Left kidney (tissue), 2 donors: Measurements from ENCODE around the gene CASP1. TPM values are rescaled to one million over a fixed set of nuclear protein-coding genes. Genes with fewer than 3 reads are reported as not detected.
A peak's percentile ranks its signal among the peaks of the same experiment; 100 is the strongest.
"Not testable (repeated sequence)": the region's sequence is repeated elsewhere in the genome, so short reads cannot be mapped to it uniquely, and the experiment has no call there.

Experiments used
- DNase-seq: peaks from one replicate; pipeline ENCODE4 v3.0.0-alpha.2; 2013
- polyA plus RNA-seq: library from polyadenylated mRNA; unstranded; fragments of 120-200 nt; gene quantifications from one replicate; pipeline ENCODE4 v1.2.1, GENCODE V29; 2013; ENCODE audit not compliant: insufficient read length

Gene CASP1
- polyA plus RNA-seq, 1 donor: 3.1 TPM

DNA sequence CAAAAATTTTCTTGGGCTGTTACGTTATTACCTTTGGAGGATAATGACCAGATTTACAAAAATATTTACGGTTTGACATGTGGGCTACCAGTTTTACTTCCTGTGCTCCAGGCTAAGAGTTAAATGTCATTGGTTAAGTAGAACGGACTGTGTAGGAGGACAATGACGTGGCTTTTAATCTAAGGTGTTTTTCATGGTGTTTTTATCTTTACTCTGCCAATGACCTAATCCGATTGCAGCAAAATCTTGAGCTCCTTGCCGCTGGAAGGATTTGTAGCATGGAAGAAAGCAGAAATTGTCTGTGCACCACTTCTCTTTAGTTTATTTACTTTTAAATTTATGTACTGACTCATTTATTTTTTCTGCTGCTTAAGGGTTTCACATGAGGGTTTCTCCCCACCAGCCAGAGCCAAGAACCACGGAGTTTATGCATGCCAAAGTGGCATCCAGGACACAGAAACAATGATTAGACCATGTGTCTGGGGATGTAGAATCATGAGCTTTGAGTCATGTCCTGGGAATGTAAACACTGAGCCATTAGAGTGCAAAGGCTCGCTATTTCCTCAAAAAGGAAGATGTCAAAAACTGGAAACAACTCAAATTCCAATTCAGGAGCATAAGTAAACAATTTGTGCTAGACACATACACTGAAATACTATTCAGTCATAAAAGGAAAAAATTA is 12.1 kb upstream of the CASP1 start:
- no peak for DNase-seq

DNA sequence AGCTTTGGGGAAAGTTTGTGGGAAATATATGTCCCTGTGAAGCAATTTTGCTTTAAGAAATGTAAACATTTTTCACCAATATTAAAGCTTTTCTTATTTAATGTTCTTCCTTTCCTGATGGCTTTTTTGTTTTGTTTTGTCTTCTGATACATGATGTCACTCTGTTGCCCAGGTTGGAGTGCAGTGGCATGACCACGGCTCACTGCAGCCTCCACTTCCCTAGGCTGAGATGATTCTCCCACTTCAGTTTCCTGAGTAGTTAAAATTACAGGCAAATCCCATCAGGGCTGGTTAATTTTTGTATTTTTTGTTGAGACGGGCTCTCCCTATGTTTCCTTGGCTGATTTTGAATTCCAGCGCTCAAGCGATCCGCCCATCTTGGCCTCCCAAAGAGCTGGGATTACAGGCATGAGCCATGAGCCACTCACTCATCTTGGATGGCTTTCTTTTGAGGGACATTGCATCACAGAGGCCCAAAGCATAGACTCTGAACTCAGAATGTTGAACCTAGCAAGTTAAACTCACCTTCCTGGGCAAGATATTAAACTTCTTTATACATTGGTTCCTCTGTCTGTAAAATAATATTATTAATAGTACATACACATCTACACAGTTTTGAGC is 10.8 kb upstream of the CASP1 start:
- DNase-seq: no peak

DNA sequence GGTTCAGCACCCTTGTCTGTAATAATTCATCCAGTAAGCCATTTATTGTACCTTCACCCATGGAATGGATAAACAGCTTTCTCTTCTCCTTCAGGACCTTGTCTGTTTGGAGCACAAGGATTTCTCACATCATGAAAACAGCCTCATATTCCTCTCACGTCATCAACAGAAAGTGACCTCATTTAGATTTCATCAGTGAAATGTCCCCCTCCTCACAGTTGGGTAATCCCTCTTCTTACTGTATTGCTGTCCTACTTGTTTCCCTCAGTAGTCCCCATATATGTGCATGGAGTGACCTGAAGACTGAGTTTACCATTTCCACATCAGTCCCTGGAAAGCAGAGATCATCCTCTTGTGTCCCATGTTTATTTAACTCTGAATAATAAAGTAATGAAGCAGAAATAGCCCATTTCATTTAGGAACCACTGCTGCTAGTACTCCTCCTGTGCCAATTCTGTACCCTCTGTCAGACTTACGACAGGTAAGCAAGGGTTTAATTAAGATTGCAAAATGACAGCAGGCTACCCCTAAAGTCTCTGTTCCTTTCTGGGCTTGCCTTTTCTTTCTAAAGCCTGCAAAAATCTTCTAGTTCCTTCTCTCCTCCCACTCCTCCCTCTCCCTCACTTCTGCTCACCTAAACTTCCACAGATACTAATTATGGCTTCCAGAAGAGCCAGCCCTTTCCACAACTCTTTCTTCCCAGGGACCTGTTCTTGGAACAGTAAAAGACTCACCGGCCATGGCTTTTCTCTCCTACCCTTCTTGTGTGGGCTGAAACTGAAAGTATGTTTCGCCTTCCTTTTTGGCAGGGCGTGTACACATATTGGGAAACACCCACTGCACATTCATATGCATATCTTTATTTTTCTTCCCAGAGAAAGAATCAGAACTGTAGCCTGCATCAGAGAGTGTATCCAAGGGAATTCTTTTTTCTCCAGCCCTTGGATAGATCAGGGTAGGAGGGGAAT is 9.9 kb upstream of the CASP1 start, which contains the start of gene CARD16:
TSS of gene CARD16 (minus strand) at position 779 of the 968 bp plus-strand sequence. CDS start at position 741, 38 bp downstream.
- DNase-seq: not testable (repeated sequence)

DNA sequence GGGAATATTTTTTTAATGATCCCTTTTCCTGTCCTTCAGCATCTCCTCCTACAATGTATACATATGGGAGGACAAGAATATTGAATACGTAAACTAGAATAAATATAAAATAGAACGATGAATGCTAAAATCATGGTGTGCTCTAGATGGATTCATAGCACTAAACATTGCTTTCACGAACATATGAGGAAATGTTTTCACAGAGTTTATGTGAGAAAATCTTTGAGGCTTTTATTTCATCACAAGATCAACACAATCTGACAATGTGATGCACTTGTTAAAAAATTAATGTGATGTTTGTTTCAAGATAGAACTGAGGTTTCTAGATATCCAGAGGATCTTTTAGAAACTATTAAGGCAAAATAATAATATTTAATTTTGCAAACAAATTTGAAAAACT is 7.2 kb upstream of the CASP1 start:
- DNase-seq: no peak

DNA sequence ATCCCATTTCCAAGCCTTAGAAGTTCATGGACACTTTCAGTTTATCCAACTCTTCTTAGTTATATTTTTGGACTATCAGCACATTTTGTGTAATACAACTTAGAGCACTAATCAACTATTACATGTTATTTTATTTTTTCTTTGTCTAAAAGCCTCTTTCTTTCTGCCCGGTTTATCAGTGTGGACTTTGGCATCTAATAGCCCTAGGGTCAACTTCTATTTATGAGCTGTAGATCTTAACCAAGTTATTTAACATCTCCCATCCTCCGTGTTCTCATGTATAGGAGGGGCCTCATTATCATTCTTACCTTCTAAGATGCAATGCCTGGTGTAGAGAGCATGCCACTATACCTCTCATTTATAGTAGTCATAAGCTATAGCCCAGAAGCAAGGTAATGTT is 5.8 kb upstream of the CASP1 start:
- DNase-seq: no peak

DNA sequence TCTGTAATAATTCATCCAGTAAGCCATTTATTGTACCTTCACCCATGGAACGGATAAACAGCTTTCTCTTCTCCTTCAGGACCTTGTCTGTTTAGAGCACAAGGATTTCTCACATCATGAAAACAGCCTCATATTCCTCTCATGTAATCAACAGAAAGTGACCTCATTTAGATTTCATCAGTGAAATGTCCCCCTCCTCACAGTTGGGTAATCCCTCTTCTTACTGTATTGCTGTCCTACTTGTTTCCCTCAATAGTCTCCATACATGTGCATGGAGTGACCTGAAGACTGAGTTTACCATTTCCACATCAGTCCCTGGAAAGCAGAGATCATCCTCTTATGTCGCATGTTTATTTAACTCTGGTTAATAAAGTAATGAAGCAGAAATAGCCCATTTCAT is 556 bp downstream of the CASP1 start:
- not testable (repeated sequence) for DNase-seq

DNA sequence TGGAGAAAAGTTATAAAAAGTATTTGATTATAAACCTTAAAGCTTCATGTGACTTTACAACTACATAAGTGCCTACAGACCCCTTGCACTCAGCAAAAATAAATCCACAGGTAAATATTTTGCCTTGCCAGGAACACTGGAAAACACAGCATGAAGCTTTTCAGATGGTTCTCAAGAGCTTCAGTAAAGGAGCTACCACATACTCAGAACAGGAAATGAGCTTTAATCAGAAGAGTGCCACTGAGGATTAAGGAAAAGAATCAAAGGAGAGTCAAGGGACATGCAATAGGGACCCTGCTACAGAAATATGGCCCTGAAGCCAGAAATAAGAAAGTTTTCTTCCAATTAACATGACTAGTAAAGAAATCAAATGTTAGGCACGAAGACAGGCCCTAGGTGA is 1.2 kb downstream of the CASP1 start:
- DNase-seq: no peak

DNA sequence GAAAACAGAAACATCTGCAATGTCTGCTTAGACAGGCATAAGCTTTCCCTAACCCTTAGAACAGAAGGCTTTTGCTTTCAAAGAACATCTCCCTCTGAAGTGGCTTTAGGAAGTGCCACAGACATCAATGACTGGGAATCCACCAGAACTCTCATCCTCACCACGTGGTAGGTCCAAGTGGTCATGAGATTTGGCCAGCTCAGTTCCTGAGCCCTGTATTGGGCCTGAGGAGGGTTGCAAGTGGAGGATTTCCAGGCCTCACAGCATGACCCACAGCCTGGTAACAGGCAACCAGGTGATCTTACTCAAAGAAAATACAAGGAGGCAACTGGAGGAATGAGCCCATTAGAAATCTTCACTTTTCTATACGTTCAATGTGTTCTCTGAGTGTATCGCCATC is 1.6 kb downstream of the CASP1 start:
- no peak for DNase-seq

DNA sequence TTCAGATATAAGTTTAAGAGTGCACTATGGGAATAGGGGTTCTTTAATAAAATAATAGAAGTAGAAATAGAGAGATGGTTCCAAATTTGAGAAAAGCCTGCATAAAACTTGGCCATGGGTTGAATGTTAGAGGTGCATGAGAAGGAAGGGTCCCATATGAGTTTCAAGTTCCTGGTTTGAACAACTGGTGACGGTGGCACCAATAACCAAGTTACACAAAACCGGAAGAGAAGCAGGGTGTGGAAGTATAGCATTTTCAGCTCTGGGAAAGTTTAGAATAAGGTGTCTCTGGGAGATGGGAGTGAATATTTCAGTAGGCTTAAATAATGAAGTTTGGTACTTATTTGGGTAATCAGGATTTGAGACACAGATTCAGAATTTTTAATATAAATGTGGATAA is 2.4 kb downstream of the CASP1 start:
- DNase-seq: no peak

DNA sequence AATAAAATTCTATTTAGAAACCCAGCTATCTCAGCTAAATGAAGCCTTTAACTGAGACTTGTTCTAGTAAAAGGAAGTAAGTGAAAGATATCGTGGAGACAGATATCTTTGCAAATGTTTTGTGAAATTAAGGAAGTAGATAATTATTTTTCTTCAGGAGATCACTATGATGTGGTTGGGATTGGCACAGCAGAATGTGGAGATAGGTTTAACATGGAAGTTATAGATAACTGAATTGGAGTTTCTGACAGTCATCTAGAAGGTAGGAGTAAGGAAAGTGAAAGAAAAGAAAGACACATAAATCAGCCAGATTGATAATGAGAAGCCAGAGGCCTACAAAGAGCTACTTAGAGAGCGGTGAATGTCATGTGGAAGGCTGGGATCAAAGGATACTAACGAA is 7.3 kb downstream of the CASP1 start:
- DNase-seq: no peak

DNA sequence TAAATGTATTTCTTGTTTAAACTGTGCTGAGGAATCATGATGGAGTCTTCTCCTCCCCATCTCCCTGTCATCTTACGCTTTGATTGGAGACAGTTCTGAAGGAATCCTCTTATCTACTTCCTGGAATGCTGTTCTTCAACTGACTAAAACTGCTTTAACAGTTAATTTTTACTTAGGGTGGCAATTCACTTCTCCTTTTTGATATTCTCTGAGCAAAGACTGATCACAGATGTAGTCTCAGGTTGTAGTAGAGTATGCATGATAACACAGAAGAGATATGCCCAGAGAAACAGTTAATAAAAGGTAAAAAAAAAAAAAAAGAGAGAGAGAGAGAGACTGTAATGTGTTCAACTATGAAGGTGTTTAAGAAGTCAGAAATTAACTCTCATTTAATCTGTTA is 10.6 kb downstream of the CASP1 start:
- no peak for DNase-seq

DNA sequence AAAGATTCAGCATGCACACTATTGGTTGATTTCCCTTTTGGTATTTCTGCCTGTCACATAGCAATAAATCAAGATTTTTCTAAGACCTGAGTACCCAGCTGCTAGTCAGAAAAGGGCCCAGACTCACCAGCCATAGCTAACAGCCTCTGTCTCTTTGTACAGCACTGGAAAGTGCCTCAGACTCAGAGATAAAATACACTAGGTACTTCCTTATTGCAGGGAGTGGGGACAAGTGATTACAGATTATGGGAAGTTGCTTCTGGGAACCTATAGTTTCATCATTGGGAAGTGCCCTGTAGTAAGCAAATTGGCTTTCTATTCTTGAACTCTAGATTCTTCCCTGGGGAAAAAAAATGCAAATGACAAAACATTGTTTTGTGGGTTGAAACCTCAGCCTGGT is 11.9 kb downstream of the CASP1 start, which contains the start of gene CASP5:
TSS of gene CASP5 (minus strand) at position 166 of the 400 bp plus-strand sequence. CDS start at position 134, 32 bp downstream.
- DNase-seq: no peak

DNA sequence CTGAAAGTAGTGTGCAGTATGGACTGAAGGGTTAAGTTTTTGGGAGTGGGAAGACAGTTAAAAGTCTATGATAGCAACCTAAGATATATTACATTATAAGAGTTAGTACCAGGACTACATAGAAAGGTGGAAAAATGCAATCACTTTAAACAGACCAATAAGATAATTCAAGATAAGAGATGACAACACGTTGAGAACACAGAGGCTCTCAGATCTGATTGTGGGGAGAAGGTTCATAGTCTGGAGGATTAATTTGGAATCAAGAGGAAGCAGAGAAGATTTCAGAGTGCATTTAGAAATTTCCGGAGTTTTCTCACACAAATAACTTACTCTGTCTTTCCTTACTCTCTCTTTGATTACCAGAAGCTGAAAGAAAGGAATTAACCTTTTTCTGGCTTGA is 12.4 kb downstream of the CASP1 start:
- DNase-seq: no peak

DNA sequence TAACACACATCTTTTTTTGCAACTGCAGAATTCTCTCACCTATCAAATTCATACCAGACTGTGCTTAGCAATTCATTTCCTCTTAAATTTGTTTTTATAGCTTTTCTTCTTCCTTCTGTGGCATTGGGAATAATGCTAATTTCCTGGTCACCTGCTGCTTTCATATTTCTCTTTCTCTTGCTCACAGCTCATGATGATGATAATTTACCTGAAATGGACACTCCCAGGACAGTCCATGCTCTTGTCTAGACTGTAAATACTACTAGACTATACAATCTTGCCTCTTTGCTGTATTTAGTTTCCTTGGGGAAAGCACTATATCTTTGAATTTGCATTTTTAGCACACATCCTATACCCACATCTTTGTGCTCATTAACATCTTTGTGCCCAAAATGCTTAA is 27.5 kb downstream of the CASP1 start:
- DNase-seq: no peak

DNA sequence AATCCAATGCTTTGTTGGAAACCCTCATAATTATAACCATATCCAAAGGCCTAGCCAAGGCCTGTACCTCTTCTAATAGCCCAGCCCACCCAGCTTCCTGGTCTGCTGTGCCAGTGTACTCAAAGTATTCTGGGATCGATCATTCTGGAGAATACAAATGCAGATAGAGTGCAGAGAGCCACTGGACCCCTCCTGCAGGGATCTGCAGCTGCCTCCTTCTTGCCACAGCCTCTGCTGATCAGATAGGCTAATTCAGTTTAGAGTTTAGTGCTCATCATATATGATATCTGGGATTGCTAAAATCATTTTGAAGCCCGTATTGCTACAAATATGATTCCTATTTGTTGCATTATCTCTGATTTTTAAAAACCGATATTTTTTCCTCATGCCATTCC is 29.5 kb downstream of the CASP1 start:
- no peak for DNase-seq

DNA sequence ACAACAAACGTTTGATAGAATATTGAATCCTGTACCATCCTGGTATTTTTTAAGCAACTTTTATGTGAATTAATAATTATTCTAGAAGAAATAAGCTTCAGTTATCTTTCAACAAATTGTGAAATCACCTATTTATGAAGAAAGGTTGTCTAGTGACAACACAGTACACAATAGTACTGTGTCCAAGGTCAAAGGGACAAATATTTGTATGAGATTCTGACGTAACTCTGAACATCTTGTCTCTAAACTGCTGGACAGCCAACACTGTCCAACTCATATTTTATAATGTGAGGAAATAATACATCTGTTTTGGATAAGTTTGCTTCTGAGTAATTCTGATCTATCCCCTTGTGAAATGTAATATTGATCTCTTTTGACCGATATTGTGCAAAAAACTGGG is 30.9 kb downstream of the CASP1 start:
- no peak for DNase-seq

DNA sequence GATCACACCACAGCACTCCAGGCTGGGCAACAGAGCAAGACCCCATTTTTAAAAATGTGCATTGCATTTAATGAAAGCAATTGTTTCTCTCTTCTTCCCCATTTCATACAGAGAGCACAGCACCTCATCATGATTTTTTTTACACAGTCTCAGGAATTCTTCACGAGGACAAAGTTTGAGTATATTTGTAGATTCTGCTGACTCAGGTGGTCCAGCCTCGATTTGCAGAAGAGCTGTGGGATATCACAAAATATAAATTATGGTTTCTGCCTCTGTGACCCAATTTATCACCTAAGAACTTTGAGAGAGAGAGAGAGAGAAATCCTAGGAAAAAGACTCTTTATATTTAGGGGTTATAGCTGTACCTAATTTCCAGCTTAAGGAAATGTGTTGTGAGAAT is 31.8 kb downstream of the CASP1 start:
- no peak for DNase-seq

DNA sequence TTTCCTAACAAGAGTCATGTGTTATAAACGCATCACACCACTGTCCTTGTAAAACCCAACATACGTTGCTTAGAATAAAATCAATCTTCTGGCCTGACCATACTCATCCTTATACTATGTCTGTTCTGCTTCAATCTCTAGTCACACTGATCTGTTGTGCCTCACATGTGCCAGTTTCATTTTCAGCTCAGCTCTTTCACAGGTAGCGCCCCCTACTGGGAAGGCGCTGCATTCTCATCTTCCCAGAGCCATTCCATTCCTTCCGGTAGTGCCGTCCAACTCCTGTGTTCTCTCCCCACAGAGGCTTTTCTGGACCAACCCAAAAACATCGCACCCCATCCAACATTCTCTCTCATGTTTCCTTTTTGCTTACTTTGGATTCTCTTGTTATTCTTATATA is 34.1 kb downstream of the CASP1 start:
- DNase-seq: no peak

DNA sequence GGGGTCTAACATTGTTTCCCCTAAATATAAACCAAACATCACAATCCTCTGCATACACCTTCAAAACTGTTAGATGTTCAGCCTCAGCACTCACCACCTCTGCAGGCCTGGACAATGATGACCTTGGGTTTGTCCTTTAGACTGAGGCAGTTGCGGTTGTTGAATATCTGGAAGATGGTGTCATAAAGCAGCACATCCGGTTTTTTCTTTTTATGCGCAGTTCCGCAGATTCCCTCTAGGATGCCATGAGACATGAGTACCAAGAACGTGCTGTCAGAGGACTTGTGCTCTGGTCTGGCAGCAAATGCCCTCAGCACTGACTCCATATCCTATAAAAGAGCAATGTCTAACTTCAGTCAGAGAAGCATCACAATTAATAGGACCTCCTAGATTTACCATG is 34.8 kb downstream of the CASP1 start:
- no peak for DNase-seq

DNA sequence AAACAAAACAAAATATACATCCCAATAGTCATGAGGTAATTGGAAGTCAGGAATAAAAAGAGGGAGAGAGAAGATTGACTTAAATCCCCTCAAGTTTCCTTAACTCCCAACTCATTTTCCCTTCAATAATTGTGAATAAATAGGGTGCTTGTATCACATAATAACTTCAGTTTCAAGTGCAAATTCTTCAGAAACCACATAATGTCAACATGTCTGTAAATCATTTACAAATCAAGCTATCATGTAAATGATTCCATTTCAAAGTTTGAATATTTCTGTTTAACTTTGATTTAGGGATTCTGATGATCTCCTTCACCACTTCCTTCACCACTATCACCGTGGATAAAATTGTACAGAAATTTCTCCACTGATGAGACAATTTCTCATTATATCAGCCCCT is 35.2 kb downstream of the CASP1 start:
- no peak for DNase-seq

DNA sequence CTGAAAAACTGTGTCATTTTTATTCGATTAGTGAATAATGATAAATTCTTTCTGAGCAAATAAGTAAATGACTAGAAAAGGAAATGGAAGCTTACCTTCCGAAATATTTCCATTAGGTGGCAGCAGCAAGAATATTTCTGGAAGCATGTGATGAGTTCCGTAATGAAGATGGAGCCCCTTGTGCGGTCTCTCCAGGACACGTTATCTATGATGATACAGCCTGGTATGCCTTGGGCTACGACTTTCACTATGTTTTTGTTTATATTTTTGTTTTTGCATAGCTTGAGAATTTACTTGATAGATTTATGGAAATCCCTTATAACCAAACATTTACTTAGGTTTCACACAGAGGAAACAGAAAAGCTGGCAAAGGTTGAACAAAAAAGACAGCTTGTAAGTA is 37.7 kb downstream of the CASP1 start:
- no peak for DNase-seq

DNA sequence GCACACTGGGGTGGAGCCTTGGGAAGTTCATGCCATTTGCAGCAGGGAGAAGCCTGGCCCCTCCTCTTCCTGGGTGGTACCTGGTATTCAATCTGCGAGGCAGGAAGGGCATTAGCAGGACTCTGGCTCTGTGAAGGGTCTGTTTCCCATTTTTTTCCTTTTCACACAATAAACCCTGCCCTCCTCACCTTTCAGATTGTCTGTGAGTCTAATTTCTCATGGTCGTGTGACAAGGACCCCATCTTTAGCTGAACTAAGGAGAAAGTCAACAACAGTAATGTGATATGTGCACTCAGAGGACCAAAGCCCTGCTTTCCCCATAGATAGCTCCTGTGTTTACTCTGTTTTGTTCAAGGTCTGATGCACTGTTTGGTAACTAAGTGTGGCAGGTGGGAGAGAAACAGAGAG is 39.9 kb downstream of the CASP1 start:
- peak; percentile 3 for DNase-seq

DNA sequence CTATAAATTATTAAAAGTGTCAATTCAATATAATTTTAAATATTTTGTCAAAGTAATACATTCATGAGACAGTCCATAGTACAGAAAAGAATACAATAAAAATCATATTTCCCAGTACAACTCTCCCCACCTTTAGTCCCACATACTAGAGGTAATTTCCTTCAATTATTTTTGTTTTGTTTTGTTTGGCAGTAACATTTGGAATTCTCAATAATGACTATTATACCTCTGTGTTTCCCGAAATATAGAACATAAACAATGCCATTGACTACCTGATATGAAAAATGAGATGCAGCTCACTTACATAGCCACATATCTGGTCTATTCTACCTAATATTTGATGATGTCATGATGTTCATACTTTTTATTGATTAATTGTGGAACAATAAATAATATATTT is 42.2 kb downstream of the CASP1 start:
- DNase-seq: no peak
